HEK293T (cell line): ENCODE data around the gene SIX3.

Experiments used
- CTBP1 ChIP-seq: fragments of 450-650 bp; IDR thresholded peaks from 2 replicates; pipeline ENCODE4 v1.6.1; 2016; ENCODE audit warnings: borderline replicate concordance
- ELF4 ChIP-seq: fragments of 450-650 bp; IDR thresholded peaks from 2 replicates; pipeline ENCODE4 v1.6.1; 2017; ENCODE audit warnings: antibody characterized with exemption
- FOXA1 ChIP-seq: fragments of 450-650 bp; IDR thresholded peaks from 2 replicates; pipeline ENCODE4 v1.6.1; 2016; ENCODE audit warnings: mild to moderate bottlenecking
- SUZ12 ChIP-seq: fragments of 450-650 bp; IDR thresholded peaks from 2 replicates; pipeline ENCODE4 v1.6.1; 2016; ENCODE audit warnings: mild to moderate bottlenecking

DNA sequence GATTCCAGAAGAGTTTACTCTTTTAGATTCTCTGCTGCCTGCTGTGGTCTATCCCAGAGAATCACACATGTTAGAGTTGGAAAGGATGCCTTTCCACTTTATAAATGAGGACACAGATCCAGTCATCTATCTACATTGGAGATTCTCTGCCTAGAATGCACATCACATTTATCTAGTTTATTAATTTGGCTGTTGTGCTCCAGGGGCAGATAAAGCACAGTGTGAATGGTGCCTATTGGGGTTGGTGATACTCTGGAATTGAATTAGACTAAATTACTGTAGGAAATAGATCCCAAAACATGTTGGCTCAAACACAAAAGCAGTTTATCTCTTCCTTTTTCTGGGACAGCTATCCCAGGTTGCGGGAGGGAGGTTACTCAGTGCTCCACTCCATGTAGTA is 52.9 kb downstream of the SIX3 start:
- TF ChIP-seq CTBP1 (no peak), SUZ12 (no peak), FOXA1 (no peak), ELF4 (no peak)
